HepG2 (cell line): ENCODE results near the gene PKP3. TPM values are rescaled to one million over a fixed set of nuclear protein-coding genes. Genes with fewer than 3 reads are reported as not detected.
A peak's percentile ranks its signal among the peaks of the same experiment; 100 is the strongest.

ENCODE experiments used
- ATAC-seq: fragments of 200-7000 bp; cut with Tn5 transposase; 3 replicates; pipeline ENCODE4 v1.9.1; 2020; ENCODE audit warnings: mild to moderate bottlenecking, moderate library complexity
- BruUV-seq: library from RNA; stranded (reverse); fragments of 400-500 nt; replicated peaks from 2 replicates; lab custom pipeline; 2021; lab: Mats Ljungman, UMichigan
- CTCF ChIA-PET: fragments of 300-600 bp; formaldehyde crosslinking; extraction: SDS; loops from one replicate; lab custom pipeline; 2021; ENCODE audit warnings: low total read pairs, inconsistent platforms, low intra/inter-chr PET ratio; lab: Yijun Ruan, JAX
- POLR2A ChIA-PET: fragments of 350-600 bp; sonication (Branson Sonifier 250); formaldehyde crosslinking; loops from one replicate; lab custom pipeline; 2020; ENCODE audit warnings: antibody characterized with exemption, inconsistent platforms; lab: Yijun Ruan, JAX
- DNase-seq: peaks from one replicate; pipeline ENCODE4 v3.0.0-alpha.2; 2015; ENCODE audit warnings: low spot score
- FAIRE-seq: peaks from 3 replicates; lab custom pipeline; 2011; peaks lifted over from hg19 to GRCh38; lab: Jason Lieb, UNC
- H2AFZ ChIP-seq: one replicate; pipeline ENCODE4 v1.6.1; 2011; ENCODE audit warnings: low read length, inconsistent platforms
- H3K27ac ChIP-seq: fragments of 300-600 bp; 3 replicates; pipeline ENCODE4 v1.8.0; 2011; ENCODE audit warnings: mixed run types, mild to moderate bottlenecking, mixed read lengths, low read length, inconsistent platforms; ENCODE audit not compliant: insufficient read depth; ENCODE audit errors: extremely low read length
- H3K27me3 ChIP-seq, 2 experiments: fragments of 200-600 bp in 1 of 2; 2 replicates in 1 of 2; 3 replicates in 1 of 2; pipeline versions ENCODE4 v1.6.0 to v1.8.0; 2011; ENCODE audit warnings: low read length in 2 of 2, mild to moderate bottlenecking in 2 of 2, moderate library complexity in 2 of 2, inconsistent platforms in 1 of 2; ENCODE audit not compliant: insufficient read depth in 2 of 2, control insufficient read depth in 1 of 2
- H3K36me3 ChIP-seq, 2 experiments: fragments of 200-600 bp in 1 of 2; replicated peaks in 1 of 2; 2 replicates in 1 of 2; 3 replicates in 1 of 2; pipeline versions ENCODE4 v1.5.1 to v1.8.0; 2011; ENCODE audit warnings: low read length in 2 of 2, inconsistent platforms in 1 of 2; ENCODE audit not compliant: insufficient read depth in 2 of 2, control insufficient read depth in 1 of 2
- H3K4me1 ChIP-seq: 2 replicates; pipeline ENCODE4 v1.5.1; 2012; ENCODE audit warnings: low read length, inconsistent platforms; ENCODE audit not compliant: insufficient read depth
- H3K4me2 ChIP-seq: 2 replicates; pipeline ENCODE4 v1.6.0; 2011; ENCODE audit warnings: low read depth, low read length, inconsistent platforms
- H3K4me3 ChIP-seq, 3 experiments: fragments of 200-600 bp in 1 of 3; sonication (generic), shearing (Covaris generic) in 1 of 3; replicated peaks in 1 of 3; 2 replicates each; pipeline ENCODE4 v1.5.1; 2011 to 2016; ENCODE audit warnings: low read length in 3 of 3, inconsistent platforms in 2 of 3, low read depth in 2 of 3, mild to moderate bottlenecking in 2 of 3, control low read depth in 1 of 3, mixed read lengths in 1 of 3; ENCODE audit not compliant: insufficient read depth in 1 of 3
- H3K79me2 ChIP-seq: one replicate; pipeline ENCODE4 v1.6.1; 2011; ENCODE audit warnings: low read length, inconsistent platforms; ENCODE audit not compliant: insufficient read depth
- H3K9ac ChIP-seq: 2 replicates; pipeline ENCODE4 v1.6.0; 2011; ENCODE audit warnings: mild to moderate bottlenecking, low read depth, low read length, inconsistent platforms; ENCODE audit not compliant: insufficient read depth
- H3K9me3 ChIP-seq: 2 replicates; pipeline ENCODE4 v1.5.1; 2012; ENCODE audit warnings: mild to moderate bottlenecking, low read length
- H4K20me1 ChIP-seq: 2 replicates; pipeline ENCODE4 v1.6.0; 2011; ENCODE audit warnings: inconsistent platforms, mild to moderate bottlenecking, low read length, moderate library complexity; ENCODE audit not compliant: insufficient read depth
- ATAD3A ChIP-seq: sonication (generic); formaldehyde crosslinking; IDR thresholded peaks from 2 replicates; pipeline ENCODE4 v1.4.0; 2020; ENCODE audit warnings: missing genetic modification reagents
- FOXA1 ChIP-seq, 2 experiments: fragments of 450-650 bp in 1 of 2; sonication (generic) in 1 of 2; formaldehyde crosslinking in 1 of 2; IDR thresholded peaks; 2 replicates each; pipeline versions ENCODE4 v1.4.0 to v1.6.1; 2016 to 2020; ENCODE audit warnings: missing genetic modification reagents in 1 of 2
- FOXC1 ChIP-seq: sonication (generic); formaldehyde crosslinking; IDR thresholded peaks from 2 replicates; pipeline ENCODE4 v1.8.0; 2022; ENCODE audit warnings: mild to moderate bottlenecking, missing genetic modification reagents, borderline replicate concordance
- MTF1 ChIP-seq: sonication (generic); formaldehyde crosslinking; IDR thresholded peaks from 2 replicates; pipeline ENCODE4 v1.5.0; 2020; ENCODE audit warnings: missing genetic modification reagents
- RFX3 ChIP-seq: IDR thresholded peaks from 2 replicates; pipeline ENCODE4 v1.6.1; 2016; ENCODE audit warnings: missing biosample characterization, missing genetic modification reagents
- YEATS2 ChIP-seq: sonication (generic); formaldehyde crosslinking; IDR thresholded peaks from 2 replicates; pipeline ENCODE4 v1.4.0; 2020; ENCODE audit warnings: missing genetic modification reagents, borderline replicate concordance
- ZBTB8A ChIP-seq: sonication (generic); formaldehyde crosslinking; IDR thresholded peaks from 2 replicates; pipeline ENCODE4 v1.4.0; 2020; ENCODE audit warnings: mild to moderate bottlenecking, low read depth, missing genetic modification reagents, borderline replicate concordance
- ZNF296 ChIP-seq: sonication (generic); formaldehyde crosslinking; conservative IDR thresholded peaks from 2 replicates; pipeline ENCODE4 v1.5.0; 2020; ENCODE audit warnings: mild to moderate bottlenecking, missing genetic modification reagents
- ZNF652 ChIP-seq: IDR thresholded peaks from 2 replicates; pipeline ENCODE4 v1.6.1; 2016; ENCODE audit warnings: low read depth, borderline replicate concordance
- WGBS: methylation state at CpG from one replicate; pipeline ENCODE4 v1.1.6; 2017; ENCODE audit warnings: low lambda C conversion rate; 5-methylcytosine and 5-hydroxymethylcytosine counted together
- in situ Hi-C: cut with HindIII; loops from 2 replicates; pipeline ENCODE4 v1.10.0; 2017; ENCODE audit warnings: low pct_unique_long_range_greater_than_20kb; ENCODE audit not compliant: extremely low pct_ligation_motif_present
- intact Hi-C: fragments of 100-400 bp; cut with micrococcal nuclease; formaldehyde crosslinking; loops from one replicate; pipeline ENCODE4 v1.10.0; 2022; ENCODE audit not compliant: unreplicated experiment
- polyA plus RNA-seq, 8 experiments: library from polyadenylated mRNA; depleted of rRNA in 3 of 8; stranded (reverse) in 7 of 8; unstranded in 1 of 8; fragments of >200 nt; fragmentation: Illumina TruSeq in 4 of 8; extraction: Trizol in 4 of 8; gene quantifications; 2 replicates each; pipeline versions ENCODE4 v1.2.1 to v1.2.3, GENCODE V29; 2011 to 2016; ENCODE audit warnings: low read depth in 4 of 8, missing spikeins in 1 of 8, mixed read lengths in 1 of 8; ENCODE audit not compliant: insufficient read depth in 1 of 8
- total RNA-seq, 5 experiments: library from RNA; depleted of rRNA; stranded (reverse); fragments of >200 nt; fragmentation: Illumina TruSeq; extraction: Trizol; gene quantifications; 2 replicates each; pipeline ENCODE4 v1.2.3, GENCODE V29; 2016; ENCODE audit warnings: low read depth in 1 of 5
- TF ChIP-seq, protein P1 (sequence below): IDR thresholded peaks from 2 replicates; pipeline ENCODE4 v1.6.1; 2016; ENCODE audit warnings: missing biosample characterization, missing genetic modification reagents, low read depth
- TF ChIP-seq, protein P2 (sequence below): sonication (generic); formaldehyde crosslinking; conservative IDR thresholded peaks from 2 replicates; pipeline ENCODE4 v1.4.0; 2020; ENCODE audit warnings: mild to moderate bottlenecking, missing genetic modification reagents, moderate library complexity
- TF ChIP-seq, protein P3 (sequence below): IDR thresholded peaks from 2 replicates; pipeline ENCODE4 v1.6.1; 2016; ENCODE audit warnings: mild to moderate bottlenecking, missing biosample characterization, missing genetic modification reagents
- TF ChIP-seq, protein P4 (sequence below): IDR thresholded peaks from 2 replicates; pipeline ENCODE4 v1.6.1; 2016; ENCODE audit warnings: missing genetic modification reagents, missing compliant biosample characterization
- TF ChIP-seq, protein P5 (sequence below): sonication (generic); formaldehyde crosslinking; conservative IDR thresholded peaks from 2 replicates; pipeline ENCODE4 v1.8.1; 2023; ENCODE audit warnings: missing genetic modification reagents

The PKP3 gene
- total and polyA plus RNA-seq, 2 of the 13 experiments (the other 11 are each of a cell fraction or from before 2014, with no cell fraction given) = 18.0 to 28.7 TPM

- H3K4me1 ChIP-seq = peaks cover 55% of the 10 kb centered on the region
- POLR2A ChIA-PET = interaction anchor here (0.7 to 3.9 kb wide), 11 partner anchors 8 to 145 kb away, joined by 3 to 31 read pairs (median 5); partner anchors contain the start of gene ANO9
- peak; percentile 88 for FAIRE-seq
- no peak for TF ChIP-seq ATAD3A (CRISPR knock-in tag)
- TF ChIP-seq ZNF652 = peak; percentile 100
- TF ChIP-seq RFX3 (CRISPR knock-in tag) = peak; percentile 79
- peak; percentile 33; the same call in 1 of the 2 replicates for TF ChIP-seq FOXC1 (CRISPR knock-in tag)
- TF ChIP-seq MTF1 = no peak
- TF ChIP-seq, protein P1, sequence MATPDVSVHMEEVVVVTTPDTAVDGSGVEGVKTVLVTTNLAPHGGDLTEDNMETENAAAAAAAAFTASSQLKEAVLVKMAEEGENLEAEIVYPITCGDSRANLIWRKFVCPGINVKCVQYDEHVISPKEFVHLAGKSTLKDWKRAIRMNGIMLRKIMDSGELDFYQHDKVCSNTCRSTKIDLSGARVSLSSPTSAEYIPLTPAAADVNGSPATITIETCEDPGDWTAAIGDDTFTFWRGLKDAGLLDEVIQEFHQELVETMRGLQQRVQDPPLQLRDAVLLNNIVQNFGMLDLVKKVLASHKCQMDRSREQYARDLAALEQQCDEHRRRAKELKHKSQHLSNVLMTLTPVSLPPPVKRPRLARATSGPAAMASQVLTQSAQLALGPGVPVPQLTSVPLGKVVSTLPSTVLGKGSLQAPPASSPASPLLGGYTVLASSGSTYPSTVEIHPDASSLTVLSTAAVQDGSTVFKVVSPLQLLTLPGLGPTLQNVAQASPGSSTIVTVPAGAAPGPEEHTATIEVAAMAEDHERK (CRISPR knock-in tag) = peak; percentile 94
- TF ChIP-seq, protein P2, sequence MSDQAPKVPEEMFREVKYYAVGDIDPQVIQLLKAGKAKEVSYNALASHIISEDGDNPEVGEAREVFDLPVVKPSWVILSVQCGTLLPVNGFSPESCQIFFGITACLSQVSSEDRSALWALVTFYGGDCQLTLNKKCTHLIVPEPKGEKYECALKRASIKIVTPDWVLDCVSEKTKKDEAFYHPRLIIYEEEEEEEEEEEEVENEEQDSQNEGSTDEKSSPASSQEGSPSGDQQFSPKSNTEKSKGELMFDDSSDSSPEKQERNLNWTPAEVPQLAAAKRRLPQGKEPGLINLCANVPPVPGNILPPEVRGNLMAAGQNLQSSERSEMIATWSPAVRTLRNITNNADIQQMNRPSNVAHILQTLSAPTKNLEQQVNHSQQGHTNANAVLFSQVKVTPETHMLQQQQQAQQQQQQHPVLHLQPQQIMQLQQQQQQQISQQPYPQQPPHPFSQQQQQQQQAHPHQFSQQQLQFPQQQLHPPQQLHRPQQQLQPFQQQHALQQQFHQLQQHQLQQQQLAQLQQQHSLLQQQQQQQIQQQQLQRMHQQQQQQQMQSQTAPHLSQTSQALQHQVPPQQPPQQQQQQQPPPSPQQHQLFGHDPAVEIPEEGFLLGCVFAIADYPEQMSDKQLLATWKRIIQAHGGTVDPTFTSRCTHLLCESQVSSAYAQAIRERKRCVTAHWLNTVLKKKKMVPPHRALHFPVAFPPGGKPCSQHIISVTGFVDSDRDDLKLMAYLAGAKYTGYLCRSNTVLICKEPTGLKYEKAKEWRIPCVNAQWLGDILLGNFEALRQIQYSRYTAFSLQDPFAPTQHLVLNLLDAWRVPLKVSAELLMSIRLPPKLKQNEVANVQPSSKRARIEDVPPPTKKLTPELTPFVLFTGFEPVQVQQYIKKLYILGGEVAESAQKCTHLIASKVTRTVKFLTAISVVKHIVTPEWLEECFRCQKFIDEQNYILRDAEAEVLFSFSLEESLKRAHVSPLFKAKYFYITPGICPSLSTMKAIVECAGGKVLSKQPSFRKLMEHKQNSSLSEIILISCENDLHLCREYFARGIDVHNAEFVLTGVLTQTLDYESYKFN = peak; percentile 31
- TF ChIP-seq, protein P3, sequence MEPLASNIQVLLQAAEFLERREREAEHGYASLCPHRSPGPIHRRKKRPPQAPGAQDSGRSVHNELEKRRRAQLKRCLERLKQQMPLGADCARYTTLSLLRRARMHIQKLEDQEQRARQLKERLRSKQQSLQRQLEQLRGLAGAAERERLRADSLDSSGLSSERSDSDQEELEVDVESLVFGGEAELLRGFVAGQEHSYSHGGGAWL (CRISPR knock-in tag) = peak; percentile 56; the same call in 1 of the 2 replicates
- TF ChIP-seq ZNF296 = no peak
- TF ChIP-seq, protein P4, sequence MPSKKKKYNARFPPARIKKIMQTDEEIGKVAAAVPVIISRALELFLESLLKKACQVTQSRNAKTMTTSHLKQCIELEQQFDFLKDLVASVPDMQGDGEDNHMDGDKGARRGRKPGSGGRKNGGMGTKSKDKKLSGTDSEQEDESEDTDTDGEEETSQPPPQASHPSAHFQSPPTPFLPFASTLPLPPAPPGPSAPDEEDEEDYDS (CRISPR knock-in tag) = peak; percentile 77; the same call in 1 of the 2 replicates
- TF ChIP-seq, protein P5, sequence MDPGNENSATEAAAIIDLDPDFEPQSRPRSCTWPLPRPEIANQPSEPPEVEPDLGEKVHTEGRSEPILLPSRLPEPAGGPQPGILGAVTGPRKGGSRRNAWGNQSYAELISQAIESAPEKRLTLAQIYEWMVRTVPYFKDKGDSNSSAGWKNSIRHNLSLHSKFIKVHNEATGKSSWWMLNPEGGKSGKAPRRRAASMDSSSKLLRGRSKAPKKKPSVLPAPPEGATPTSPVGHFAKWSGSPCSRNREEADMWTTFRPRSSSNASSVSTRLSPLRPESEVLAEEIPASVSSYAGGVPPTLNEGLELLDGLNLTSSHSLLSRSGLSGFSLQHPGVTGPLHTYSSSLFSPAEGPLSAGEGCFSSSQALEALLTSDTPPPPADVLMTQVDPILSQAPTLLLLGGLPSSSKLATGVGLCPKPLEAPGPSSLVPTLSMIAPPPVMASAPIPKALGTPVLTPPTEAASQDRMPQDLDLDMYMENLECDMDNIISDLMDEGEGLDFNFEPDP (CRISPR knock-in tag) = 0 out of 2 replicates have a peak, but pooled peaks have one; percentile 41
- no peak for TF ChIP-seq ZBTB8A (CRISPR knock-in tag)
- peak; percentile 87 for TF ChIP-seq YEATS2 (CRISPR knock-in tag)
- TF ChIP-seq FOXA1 (IDR thresholded peaks at IDR 0.05) = no peak
- TF ChIP-seq FOXA1 (CRISPR knock-in tag; IDR thresholded peaks at IDR 0.05) = peak; percentile 58; the same call in 1 of the 2 replicates
Observed at GRCh38 chr11:449889-450808, 56.1 kb downstream of the PKP3 start, which contains the start of gene PTDSS2. Gene PTDSS2, plus strand, starts transcription at chr11:450279. Its CDS starts 177 bp downstream, at chr11:450456.

More at GRCh38 chr11:449889-450808, 56.1 kb downstream of the PKP3 start, which contains the start of gene PTDSS2:
- intact Hi-C loops (loop anchor here (5.0 kb wide), 1 partner anchor 43 kb away; no protein-coding TSS in a partner anchor), in situ Hi-C loops (no loop called here)
- Histone ChIP-seq H4K20me1 (no peaks in the 10 kb centered on the region), H3K36me3 (peaks cover 9 to 27% of the 10 kb centered on the region in 2 experiments), H3K27ac (peak within 1 kb of the TSS; percentile 54), H3K27me3 (no peaks in the 10 kb centered on the region; a peak in 1 of 5 replicates), H3K4me3 (peak within 1 kb of the TSS; percentile 78 to 89 (median 86)), H3K9ac (peak within 1 kb of the TSS; percentile 89), H3K9me3 (no peaks in the 10 kb centered on the region), H2AFZ (no peak within 1 kb of the TSS), H3K79me2 (peaks cover 39% of the 10 kb centered on the region), H3K4me2 (peak within 1 kb of the TSS; percentile 87)
- ATAC-seq = peak; percentile 83
- WGBS = under 1% methylated on average over 36 of the region's 108 CpGs
- CTCF ChIA-PET = interaction anchor here (1.2 to 4.4 kb wide), 3 partner anchors 45 to 68 kb away, joined by 3 to 20 read pairs (median 5); no protein-coding TSS in a partner anchor
- DNase-seq = peak; percentile 89
- BruUV-seq = no TSS peak
